COLO829 (cell line): Measurements from ENCODE around the gene AGR3.
"Not testable (repeated sequence)": the region's sequence is repeated elsewhere in the genome, so short reads cannot be mapped to it uniquely, and the experiment has no call there.

Experiments used
- DNase-seq: peaks from one replicate; pipeline ENCODE4 v3.0.0; 2012; ENCODE audit warnings: low spot score

AGR3 gene

GRCh38 chr7:16891338-16891737 is 9.6 kb upstream of the AGR3 start:
- peak; percentile 22 for DNase-seq

GRCh38 chr7:16889851-16890415 is 8.2 kb upstream of the AGR3 start:
- no peak for DNase-seq

GRCh38 chr7:16889305-16889704 is 7.5 kb upstream of the AGR3 start:
- DNase-seq: no peak

GRCh38 chr7:16883918-16884317 is 2.1 kb upstream of the AGR3 start:
- DNase-seq: no peak

- no peak for DNase-seq
These were observed 1.2 kb downstream of the AGR3 start for GRCh38 chr7:16880554-16880953.

DNA sequence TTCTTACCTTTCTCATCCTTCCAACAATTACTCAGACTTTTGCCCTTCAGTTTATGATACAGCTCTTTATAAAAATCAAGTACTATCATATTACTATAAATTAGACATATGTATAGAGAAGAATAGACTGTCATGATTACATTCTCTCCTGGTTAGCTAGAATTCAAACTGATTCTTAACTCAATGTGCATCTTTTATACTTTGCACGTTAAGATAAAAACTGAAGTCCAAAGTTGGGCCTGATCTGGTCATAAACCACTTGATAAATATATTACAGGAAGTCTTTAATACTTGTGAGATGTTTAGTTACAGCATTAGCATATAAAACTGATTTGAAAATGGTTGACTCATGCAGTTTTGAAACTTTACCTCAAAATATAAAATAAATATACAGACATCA is 2.6 kb downstream of the AGR3 start:
- no peak for DNase-seq

GRCh38 chr7:16875861-16876260 is 5.9 kb downstream of the AGR3 start:
- DNase-seq: no peak

- DNase-seq: no peak
These were observed 7.7 kb downstream of the AGR3 start for GRCh38 chr7:16874066-16874465.

- DNase-seq: no peak
These were observed 14.5 kb downstream of the AGR3 start for GRCh38 chr7:16867328-16867727.

GRCh38 chr7:16853189-16853588 is 28.6 kb downstream of the AGR3 start:
- DNase-seq: not testable (repeated sequence)

DNA sequence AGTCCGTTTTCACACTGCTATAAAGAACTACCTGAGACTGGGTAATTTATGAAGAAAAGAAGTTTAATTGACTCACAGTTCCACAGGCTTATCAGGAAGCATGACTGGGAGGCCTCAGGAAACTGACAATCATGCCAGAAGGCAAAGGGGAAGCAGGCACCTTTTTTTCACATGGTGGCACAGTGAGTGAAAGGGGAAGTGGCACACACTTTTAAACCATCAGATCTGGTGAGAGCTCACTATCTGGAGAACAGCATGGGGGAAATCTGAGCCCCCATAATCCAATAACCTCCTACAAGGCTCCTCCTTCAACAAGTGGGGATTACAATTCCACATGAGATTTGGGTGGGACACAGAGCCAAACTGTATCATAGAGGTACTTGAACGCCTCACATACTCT is 30.0 kb downstream of the AGR3 start:
- no peak for DNase-seq

GRCh38 chr7:16850614-16851466 is 30.9 kb downstream of the AGR3 start:
- no peak for DNase-seq

- DNase-seq: no peak
These were observed 32.3 kb downstream of the AGR3 start for GRCh38 chr7:16849296-16850148.

DNA sequence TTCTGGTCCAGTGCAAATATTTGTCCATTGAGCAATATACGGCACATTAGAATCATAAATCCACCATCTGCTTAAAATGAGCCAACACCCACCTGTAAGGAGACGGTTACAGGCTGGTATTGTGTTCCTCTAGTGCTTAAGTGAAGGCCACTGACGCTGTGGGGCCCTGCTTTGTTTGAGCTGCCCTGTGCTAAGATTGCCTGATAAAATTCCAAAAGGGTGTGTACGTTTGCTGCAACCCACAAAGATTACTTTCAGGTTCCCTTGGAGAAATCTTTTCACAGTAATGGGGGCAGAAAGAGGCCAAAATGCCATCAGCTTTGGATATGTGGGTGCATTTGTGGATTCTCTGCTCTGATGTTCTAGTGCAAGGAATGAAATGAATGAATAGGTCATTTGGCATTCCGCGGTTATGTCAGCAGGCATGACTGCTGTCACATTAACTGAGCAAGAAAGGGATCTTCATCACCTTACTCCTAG is 34.4 kb downstream of the AGR3 start:
- DNase-seq: no peak

DNA sequence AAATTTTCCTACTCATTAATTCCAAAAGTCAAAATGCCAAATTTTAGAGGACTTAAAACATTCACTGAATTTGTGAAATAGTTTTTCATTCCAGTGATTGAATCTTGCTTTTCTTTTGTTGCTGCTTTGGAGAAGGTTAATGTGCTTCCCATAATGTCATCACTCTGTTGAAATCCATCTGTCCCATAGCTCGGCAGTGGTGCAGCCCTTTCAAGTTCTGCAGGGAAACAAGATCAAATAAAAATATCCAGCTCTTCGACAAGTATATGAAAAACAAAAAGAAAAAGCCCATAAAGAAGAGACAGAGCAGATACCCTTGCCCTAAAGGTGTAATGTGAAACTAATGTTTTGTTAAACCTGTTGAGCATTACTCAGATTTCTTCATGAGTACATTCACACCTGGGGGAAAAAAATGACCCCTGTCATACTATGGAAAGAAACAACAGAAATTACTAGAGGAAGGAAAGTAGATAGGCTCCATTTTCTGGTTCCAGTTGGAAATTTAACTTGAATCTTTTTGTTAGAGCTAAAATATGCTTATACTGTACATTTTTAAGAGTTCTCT is 35.1 kb downstream of the AGR3 start:
- no peak for DNase-seq

DNA sequence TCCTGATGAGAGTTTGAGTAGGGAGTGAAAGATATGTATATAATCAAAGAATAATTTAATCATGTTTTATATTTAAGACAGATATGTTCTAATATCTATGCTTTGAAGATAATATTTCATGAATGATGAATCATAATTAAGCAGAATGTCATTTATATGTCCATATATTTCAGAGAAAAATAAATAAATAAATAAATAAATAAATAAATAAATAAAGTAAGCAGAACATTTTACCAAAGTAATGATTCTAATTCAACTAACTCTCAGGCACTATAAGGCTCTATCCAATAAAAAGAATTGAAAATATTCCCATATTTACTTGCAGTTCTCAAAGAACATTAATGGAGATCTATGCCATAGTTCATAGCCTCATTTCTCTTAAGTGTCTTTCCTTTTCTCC is 36.0 kb downstream of the AGR3 start:
- DNase-seq: no peak

DNA sequence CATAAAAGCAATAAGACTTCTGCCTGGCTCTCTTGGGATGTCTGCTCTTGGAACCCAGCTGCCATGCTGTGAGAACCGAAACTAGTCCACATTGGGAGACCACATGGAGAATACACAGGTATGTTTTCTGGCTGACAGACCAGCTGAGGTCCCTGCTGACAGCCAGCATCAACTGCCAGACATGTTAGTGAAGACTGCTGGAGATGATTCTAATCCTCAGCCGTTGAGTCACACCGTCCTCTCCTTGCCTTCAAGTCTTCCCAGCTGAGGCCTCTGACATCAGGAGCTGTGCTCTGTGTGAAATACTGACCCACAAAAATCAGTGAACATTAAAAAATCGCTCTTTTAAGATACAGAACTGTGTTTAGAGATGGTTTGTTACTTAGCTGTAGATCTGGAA is 40.1 kb downstream of the AGR3 start:
- DNase-seq: no peak

DNA sequence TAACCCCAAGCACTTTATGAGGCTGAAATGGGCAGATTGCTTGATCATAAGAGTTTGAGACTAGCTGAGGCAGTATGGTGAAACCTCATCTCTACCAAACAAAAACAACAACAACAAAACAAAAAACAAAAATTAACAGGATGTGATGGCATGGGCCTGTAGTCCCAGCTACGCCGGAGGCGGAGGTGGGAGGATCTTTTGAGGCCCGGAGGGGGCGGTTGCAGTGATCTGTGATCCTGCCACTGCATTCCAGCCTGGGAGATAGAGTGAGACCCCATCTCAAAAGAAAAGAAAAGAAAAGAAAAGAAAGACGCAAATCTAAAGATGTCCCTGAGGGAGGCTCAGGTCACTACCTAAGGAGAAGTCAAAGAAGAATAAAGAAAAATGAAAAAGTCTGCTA is 41.7 kb downstream of the AGR3 start:
- no peak for DNase-seq

DNA sequence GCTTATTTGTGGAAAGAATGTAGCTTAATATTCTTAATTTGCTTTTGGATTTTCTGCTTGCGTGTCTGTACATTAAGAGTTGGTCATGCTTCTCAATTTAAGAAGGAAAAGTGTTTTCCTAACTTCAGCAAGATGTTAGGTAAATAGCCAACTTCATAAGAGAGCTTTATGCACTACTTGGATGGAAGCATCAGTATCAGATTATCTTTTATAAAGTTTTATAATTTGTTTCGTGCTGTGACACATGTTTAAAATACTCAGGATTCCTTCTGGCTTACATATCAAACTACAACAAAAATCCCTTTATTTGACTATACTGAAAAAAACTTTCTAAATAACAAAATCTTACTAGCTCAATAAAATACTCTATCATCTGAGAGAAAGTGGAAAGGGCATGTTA is 42.1 kb downstream of the AGR3 start:
- peak; percentile 28 for DNase-seq

- no peak for DNase-seq
These were observed 42.9 kb downstream of the AGR3 start for GRCh38 chr7:16838891-16839290.

DNA sequence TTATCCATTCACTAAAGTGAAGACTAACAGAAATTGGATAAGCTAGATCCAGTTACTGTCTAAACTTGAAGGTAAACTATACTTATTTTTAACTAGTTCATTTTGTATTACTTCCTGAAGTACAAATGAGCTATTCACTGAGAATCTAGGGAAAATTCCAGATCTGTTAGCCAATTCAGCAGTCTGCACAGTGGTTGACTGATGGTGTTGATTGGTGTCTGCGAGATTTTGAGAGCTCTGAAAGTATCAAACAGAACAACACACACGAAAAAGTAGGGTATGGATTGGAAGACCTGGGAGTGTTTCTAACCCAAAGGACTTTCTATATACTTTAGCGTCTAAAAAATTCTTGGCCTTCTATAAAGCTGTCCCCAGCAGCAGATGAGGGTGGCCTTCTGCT is 43.4 kb downstream of the AGR3 start:
- DNase-seq: no peak

- no peak for DNase-seq
These were observed 45.3 kb downstream of the AGR3 start for GRCh38 chr7:16836481-16836880.
